Measurements from ENCODE around the gene ACSF3. TPM values are rescaled to one million over a fixed set of nuclear protein-coding genes. Genes with fewer than 3 reads are reported as not detected.

Gene ACSF3
- polyA plus RNA-seq, 3 donors = 24.4 to 31.2 (median 30.6) TPM

- no peak for DNase-seq (ENCODE audit: low read depth in 3 of 3, low spot score in 2 of 3)
Measured at GRCh38 chr16:89195521-89196171, 102.0 kb downstream of the ACSF3 start.

DNA sequence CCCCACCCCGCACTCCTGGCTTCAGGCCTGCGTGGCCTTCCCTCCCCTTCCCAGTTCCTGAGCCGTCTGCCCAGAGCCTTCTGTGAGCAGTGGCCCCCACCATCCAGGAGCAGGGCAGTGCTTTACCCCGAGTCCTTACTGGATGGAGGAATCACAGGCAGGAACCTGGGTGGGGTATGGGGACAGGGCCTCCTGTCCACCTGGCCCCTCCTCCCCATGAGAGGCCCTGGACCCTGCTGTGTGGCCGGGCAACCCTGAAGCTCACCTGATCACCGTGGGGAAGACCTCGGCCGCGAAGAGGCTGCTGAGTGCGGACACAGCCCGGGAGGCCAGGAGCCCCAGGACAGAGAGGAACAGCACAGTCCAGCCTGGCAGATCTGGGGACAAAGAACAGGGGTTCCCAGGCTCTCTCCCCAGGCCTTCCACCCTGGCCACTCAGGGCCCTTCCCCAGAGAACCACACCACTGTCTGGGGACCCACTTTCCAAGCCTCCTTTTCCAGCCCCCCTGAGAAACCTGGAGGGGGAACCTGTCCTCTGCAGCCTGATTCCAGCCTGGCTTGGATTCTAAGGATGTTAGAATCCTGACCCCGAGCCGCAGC, 103.5 kb downstream of the ACSF3 start:
- no peak for DNase-seq (ENCODE audit: low read depth in 3 of 3, low spot score in 2 of 3)

DNA sequence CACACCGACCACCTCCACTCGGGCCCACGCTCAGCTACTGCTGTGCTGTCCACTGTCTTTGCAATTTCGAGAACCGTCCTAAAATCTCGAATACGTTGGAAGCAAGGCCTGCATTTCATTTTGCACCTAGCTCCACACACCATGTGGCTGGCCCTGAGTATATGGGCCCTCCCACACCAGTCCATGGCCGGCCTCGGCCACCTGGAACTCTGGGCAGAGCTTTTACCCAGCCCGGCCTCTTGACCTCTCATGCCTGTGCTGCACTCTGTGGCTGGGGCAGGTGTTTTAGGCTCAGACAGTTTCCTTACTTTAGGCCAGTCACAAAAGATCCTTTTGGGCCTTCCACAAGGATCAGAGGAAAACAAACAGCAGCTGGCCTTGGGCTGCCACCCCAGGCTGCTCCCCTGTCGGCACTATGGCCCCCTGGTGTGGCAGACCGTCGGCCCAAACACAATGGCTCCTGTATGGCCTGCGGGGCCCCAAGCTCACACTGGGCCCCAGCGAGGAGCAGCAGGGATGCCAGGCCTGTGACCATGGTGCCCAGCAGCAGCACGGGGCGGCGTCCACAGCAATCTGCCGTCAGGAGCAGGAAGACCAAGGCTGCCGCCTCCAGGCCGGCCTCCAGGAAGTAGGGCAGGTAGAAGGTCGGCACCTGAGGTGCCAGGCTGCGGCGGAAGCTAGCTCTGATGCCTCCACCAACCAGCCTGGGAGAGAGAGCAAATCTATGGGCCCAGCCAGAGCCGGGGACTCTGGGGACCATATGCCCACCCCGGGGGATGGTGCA, 104.2 kb downstream of the ACSF3 start:
- DNase-seq (ENCODE audit: low read depth in 3 of 3, low spot score in 2 of 3) = no peak

DNA sequence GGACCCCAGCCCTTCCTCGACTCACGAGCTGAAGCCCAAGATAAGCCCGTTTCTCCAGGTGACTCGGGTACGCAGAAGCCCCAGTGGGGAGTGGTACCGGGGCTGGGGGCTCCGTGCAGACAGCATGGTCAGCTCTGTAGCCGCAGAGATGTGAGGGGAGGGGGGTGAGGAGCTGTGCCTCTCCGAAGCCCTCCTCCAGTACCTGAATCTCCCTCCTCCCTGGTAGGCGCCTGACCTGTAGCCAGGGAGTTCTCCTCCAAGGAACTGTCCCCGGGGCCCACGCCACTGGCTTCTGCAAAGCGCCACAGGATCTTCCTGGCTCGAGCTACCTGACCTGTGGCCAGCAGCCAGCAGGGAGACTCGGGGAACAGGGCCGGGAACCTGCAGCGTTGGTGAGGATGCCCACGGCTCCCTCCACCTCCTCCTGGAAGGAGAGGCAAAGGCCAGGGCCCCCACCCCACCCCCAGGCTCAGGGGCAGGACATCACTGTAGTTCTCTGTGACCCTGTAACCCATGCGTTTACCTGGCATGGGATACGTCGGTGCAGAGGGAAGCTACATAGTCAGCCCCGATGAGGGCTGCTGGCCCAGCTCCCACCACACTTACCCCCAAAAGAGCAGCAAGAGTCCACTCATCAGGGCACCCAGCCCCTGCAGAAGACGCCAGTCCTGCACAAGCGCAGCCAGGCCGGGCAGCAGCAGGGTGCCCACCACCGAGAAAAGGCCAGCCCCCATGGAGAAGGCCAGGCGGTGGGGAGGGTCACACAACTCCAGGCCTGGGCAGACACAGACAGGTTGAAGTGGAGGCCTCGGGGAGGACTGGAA, 105.0 kb downstream of the ACSF3 start:
- DNase-seq (ENCODE audit: low read depth in 3 of 3, low spot score in 2 of 3) = no peak

GRCh38 chr16:89199241-89200123, 105.8 kb downstream of the ACSF3 start:
- DNase-seq (ENCODE audit: low read depth in 3 of 3, low spot score in 2 of 3) = no peak

DNA sequence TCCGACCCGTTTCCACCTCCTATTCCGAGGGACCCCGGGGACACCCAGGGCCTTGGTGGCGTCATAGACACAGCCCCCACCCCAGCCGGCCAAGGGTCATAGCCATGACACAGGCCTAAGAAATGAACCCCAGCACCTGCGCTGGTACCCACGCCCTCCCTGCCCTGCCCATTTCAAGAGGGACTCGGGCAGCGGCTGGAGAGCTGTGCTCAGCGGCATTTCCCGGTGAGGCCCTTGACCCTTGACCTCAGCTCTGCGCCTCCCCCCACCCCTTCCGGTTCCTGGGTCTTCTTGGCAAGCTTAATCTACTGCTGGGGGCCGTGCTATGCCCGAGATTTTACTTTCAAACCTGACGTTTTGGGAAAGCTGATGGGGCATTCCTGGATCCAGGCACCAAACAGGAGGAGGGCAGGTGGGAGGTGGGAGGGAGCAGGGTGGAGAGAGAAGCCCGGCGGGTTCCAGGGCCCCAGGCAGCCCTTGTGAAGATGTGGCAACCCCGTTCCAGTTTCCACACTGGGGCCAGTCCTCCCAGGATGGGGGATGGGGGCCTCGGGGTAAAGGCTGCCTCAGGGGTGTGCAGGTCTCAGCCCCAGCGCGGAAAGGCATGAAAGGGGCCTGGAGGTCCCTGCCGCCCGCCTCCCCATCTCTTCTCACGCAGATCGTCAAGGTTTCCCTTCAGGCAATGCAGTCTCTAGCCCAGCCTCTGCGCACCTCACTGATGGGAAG, 106.6 kb downstream of the ACSF3 start, which contains the start of gene SLC22A31:
Gene SLC22A31 (minus strand): TSS at position 414 of the 726 bp plus-strand sequence. CDS start 36 bp downstream, at position 378.
- DNase-seq (ENCODE audit: low read depth in 3 of 3, low spot score in 2 of 3) = no peak

DNA sequence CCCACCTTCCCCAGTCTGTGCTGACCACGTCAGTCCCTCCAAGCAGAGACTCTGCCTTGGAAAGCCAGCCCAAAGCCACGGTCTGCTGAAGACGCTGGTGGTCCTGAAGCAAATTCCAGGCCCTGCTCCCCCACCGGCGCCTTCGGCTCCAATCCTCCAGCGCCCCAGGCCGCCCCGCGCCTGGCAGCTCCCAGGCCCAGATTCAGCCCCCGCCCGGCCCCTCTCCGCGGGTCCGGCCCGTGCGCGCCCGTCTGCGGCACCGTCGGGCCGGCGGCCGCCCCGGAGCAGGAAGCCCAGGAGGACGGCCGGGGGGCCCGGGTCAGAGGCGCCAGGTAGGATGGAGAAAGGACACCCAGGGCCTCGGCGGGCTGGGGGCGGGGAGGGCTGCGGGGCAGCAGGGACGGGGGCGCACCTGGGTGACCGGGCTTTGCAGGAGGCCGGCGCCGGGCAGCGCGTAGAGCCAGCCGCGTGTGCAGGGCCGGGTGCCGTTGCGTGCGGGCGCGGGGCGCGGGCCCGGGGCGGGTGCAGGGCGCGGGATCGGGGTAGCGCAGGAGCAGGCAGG, 107.3 kb downstream of the ACSF3 start:
- no peak for DNase-seq (ENCODE audit: low read depth in 3 of 3, low spot score in 2 of 3)

DNA sequence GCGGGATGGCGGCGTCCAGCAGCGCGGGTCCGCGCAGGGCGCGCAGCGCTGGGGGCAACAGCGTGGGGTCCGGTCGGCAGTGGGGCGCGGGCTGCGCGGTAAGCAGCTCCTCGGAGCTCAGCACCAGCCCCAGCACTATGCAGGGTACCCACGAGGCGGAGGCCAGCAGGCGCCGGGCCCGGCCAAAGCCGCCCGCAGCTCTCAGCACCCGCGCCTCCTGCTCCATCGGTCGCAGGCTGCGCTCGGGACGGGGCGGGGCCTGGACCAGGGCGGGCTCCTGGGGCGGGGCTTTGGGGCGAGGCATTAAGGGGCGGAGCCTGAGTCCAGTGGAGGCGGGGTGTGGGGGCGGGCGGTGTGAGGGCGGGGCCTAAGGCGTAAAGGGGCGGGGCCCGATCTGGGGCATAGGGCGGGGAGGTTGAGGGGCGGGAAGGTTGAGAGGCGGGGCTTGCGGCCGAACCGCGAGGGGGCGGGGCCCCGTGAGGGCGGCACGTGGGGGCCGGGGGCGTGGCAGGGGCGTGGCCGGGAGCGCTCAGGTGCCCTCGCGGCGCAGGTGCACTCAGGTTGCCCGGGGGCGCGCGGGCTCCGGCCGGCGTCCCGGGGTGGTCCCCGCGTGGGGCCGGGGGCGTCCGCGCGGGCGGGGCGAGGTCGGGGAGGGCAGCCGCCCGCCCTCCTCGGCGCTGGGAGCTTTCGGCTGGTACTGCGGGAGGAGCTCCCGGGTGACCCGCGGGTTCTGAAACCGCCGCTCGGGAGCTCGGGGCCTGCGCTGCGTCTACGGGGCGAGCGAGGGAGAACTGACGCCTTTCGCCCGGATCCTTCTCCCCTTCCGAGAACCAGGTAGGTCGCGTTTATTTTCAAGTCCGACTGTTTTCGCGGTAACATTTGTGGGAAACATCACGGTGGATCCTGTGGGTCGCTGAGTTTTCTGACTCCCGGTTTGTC, 108.1 kb downstream of the ACSF3 start:
- no peak for DNase-seq (ENCODE audit: low read depth in 3 of 3, low spot score in 2 of 3)

DNA sequence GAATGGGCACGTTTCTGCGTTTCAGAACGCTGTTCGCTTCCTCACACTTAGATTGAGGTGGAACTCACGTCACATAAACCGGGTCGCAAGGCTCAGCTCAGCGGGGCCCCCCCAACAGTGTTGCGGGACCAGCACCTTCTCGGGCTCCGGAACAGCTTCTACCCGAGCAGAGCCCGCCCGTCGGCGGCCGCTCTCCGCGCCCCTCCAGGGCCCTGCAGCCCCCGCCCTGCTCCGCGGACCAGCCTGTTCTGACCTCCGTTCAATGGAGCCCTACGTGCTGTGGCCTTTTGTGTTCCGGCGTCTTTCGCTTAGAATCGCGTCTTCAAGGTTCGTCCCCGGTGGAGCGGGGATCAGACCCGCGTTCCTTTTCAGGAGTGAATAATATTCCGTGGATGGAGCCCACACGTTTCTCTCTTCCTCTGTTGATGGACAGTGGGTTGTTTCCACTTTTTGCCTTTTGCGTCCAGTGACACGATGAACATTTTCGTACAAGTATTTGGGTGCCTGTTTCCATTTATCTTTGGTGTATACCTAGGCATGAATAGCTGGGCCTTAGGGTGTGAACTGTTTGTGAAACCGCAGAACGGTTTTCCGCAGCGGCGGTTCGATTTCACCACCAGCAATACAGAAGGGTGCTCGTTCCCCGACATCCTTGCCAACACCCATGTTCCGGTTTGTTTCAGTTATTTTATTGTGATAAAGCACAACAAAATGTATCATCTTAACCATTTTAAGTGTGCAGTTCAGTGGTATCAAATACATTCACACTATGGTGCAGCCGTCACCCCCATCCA, 109.0 kb downstream of the ACSF3 start:
- DNase-seq (ENCODE audit: low read depth in 3 of 3, low spot score in 2 of 3) = no peak

Other genes with a start within 250 kb of the ACSF3 start
- 10 to 100 TPM; 17.1 to 19.2 (median 18.6) TPM for gene GALNS, start 236.9 kb upstream of the ACSF3 start, polyA plus RNA-seq (ENCODE audit: insufficient read length in 3 of 3)
- gene TRAPPC2L, start 236.7 kb upstream of the ACSF3 start, polyA plus RNA-seq (ENCODE audit: insufficient read length in 3 of 3) = 100 to 1,000 TPM in 1 of 3 donors, 10 to 100 TPM in 2; 82.1 to 103 (median 89.1) TPM
- not detected for gene PABPN1L, start 227.2 kb upstream of the ACSF3 start, polyA plus RNA-seq (ENCODE audit: insufficient read length in 3 of 3)
- 1 to 10 TPM; 1.7 to 2.0 (median 2.0) TPM for gene CBFA2T3, start 116.6 kb upstream of the ACSF3 start, polyA plus RNA-seq (ENCODE audit: insufficient read length in 3 of 3)
- gene CDH15, start 77.9 kb downstream of the ACSF3 start, polyA plus RNA-seq (ENCODE audit: insufficient read length in 3 of 3) = 1 to 10 TPM; 1.2 to 1.9 (median 1.4) TPM
- under 1 TPM; 0.11 to 0.37 (median 0.24) TPM for gene SLC22A31, start 106.7 kb downstream of the ACSF3 start, polyA plus RNA-seq (ENCODE audit: insufficient read length in 3 of 3)
- 1 to 10 TPM; 6.2 to 7.3 (median 6.4) TPM for gene ZNF778, start 123.9 kb downstream of the ACSF3 start, polyA plus RNA-seq (ENCODE audit: insufficient read length in 3 of 3)